Measurements from ENCODE around the gene TXLNB.

Gene TXLNB

DNA sequence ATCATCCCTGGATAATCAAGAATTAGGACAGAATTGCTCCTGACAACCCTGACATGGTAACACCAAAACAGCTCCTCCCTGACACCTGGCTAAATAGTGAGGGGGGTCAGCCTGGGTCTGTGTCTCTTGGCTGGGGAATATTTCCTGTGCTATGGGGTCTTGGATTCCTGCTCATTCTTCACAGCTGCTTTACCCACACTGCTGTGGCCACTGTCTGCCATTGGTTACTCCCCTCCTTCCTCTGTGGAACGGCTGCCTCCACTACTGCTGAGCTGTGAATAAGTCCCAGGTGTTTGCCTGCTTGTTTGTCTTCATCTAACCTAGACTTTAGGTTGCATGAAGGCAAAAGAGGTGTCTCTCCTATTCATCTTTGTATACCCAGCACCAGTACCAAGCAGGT, 33.9 kb upstream of the TXLNB start:
- no peak for DNase-seq (ENCODE audit: low read depth in 2 of 2)
- TF ChIP-seq, protein P1, sequence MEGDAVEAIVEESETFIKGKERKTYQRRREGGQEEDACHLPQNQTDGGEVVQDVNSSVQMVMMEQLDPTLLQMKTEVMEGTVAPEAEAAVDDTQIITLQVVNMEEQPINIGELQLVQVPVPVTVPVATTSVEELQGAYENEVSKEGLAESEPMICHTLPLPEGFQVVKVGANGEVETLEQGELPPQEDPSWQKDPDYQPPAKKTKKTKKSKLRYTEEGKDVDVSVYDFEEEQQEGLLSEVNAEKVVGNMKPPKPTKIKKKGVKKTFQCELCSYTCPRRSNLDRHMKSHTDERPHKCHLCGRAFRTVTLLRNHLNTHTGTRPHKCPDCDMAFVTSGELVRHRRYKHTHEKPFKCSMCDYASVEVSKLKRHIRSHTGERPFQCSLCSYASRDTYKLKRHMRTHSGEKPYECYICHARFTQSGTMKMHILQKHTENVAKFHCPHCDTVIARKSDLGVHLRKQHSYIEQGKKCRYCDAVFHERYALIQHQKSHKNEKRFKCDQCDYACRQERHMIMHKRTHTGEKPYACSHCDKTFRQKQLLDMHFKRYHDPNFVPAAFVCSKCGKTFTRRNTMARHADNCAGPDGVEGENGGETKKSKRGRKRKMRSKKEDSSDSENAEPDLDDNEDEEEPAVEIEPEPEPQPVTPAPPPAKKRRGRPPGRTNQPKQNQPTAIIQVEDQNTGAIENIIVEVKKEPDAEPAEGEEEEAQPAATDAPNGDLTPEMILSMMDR (IDR thresholded peaks at IDR 0.05; ENCODE audit: low read depth, low read length): no peak

DNA sequence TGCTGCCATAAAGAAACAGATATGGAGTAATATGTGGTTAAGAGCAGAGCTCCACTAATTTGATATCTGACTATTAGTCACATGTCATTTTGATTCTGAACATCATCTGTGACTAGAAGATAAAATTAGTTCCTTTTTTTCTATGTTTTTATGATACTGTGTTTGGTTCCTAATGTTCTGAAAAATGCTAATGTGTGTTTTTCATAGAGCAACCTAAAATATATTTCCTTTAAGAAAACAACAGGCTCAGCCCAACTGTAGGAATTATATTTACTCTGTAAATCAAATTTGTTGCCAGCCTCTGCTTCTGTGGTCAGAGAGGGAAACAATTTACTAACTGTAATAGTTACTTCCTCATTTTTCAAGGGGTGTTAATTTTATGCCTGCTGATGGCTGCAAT, 33.3 kb upstream of the TXLNB start:
- TF ChIP-seq, protein P1 (IDR thresholded peaks at IDR 0.05; ENCODE audit: low read depth, low read length): no peak
- H3K4me3 ChIP-seq (replicated peaks in 1 of 2; ENCODE audit: low read depth in 2 of 2, low read length in 2 of 2): no peak overlapping the region
- DNase-seq (ENCODE audit: low read depth in 2 of 2): no peak

More for the DNA sequence above, 33.9 kb upstream of the TXLNB start:
- no peak overlapping the region for H3K4me3 ChIP-seq (replicated peaks in 1 of 2; ENCODE audit: low read depth in 2 of 2, low read length in 2 of 2)

DNA sequence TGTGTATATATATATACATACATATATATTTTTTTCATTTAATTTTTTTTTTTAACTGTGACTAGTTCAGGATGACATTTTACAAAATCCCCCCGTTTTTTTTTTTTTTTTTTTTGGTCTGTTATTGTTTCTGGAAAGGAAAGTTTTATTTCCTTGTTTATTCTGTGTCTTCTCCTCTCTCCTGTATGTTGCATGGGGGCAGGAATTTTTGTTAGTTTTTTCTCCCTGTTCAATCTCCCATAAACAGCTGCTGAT, 32.4 kb upstream of the TXLNB start:
- TF ChIP-seq, protein P1 (IDR thresholded peaks at IDR 0.05; ENCODE audit: low read depth, low read length): no peak
- H3K4me3 ChIP-seq (replicated peaks in 1 of 2; ENCODE audit: low read depth in 2 of 2, low read length in 2 of 2): no peak overlapping the region
- no peak for DNase-seq (ENCODE audit: low read depth in 2 of 2)

DNA sequence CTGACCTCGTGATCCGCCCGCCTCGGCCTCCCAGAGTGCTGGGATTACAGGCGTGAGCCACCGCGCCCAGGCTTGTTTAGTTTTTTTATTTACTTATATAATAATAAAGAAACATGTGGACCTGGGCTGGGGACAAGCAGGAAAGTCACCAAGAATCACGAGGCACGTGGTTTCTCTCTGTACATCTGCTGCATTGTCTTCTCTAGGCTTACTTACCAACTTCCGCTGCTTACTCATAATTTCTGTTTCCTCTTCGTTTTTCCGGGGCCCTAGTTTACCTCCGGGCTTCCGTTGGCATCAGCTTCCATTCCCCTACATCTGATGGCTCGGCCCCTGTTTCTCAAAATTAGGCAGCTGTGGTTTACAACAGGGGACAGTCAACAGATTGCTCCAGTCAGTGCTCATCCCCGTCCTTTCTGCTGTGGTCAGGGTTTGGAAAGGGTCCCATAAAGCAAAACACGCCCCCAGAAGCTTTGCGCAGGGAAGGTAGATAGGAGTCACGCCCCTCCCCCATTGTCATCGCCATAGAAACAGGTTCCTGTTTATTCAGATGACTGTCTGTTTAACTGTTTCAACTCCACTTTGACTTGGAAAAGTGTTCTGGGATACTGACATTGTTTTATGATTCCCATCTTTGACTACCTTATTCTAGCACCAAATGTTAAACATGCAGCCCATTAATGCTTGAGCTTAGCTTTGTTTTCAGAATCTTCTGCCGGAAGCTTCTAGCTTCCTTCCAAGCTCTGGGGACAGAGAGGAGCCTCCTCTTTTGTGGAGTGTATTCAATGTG, 31.9 kb upstream of the TXLNB start:
- DNase-seq (ENCODE audit: low read depth in 2 of 2): peak; percentile 83 to 92
- peak overlapping the region in 1 of 2 donors; percentile 33 for H3K4me3 ChIP-seq (replicated peaks in 1 of 2; ENCODE audit: low read depth in 2 of 2, low read length in 2 of 2)
- TF ChIP-seq, protein P1 (IDR thresholded peaks at IDR 0.05; ENCODE audit: low read depth, low read length): no peak

DNA sequence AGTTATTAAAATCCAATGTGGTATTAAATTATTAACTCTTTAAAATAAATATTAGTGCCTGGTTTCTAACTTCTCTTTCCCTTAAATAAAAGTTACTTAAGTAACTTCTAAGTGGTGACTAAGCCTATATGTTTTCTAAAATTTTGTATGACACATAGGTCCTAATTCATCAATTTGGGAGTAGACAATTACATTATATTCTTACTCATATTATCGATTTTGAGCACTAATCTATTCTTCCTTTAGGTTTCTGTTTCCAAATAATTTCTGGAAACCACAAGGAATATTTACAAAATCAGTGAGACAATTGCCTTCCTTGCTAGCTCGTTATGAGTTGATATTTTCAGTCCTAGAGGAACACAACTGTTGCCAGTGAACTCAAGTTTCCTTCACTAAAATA, 28.3 kb upstream of the TXLNB start:
- no peak for DNase-seq (ENCODE audit: low read depth in 2 of 2)
- no peak overlapping the region for H3K4me3 ChIP-seq (replicated peaks in 1 of 2; ENCODE audit: low read depth in 2 of 2, low read length in 2 of 2)
- TF ChIP-seq, protein P1 (IDR thresholded peaks at IDR 0.05; ENCODE audit: low read depth, low read length): no peak

DNA sequence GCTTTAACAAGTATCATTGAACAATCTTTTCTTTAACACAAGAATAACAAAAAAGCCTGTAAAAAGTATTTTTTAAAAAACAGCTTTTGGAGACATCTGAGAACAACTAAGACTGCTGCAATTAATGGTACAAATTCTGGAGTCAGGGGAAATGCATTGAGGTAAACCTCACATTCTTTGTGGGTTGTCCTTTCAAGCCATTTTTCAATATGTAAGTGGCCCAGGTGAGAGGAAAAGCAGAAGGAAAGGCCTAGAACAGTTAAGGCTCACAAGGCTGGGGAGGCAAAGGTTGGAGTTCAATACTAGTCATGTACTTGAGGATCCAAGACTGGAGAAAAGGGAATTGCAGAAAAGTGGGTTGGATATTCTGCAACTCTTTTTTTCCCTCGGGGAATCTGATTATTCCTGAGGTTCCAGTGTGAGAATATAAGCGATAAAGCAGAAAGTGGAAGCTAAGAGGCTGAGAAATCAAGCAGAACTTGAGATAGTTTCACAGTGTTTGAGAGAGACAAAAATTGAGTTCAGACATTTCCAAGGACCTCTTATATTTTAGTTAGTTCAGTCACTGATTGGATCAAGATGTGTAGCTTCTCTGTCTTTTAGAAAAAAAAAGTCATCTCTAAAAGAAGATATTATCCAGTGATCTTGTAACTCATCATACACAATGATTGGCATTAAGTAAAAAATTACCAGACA, 25.0 kb upstream of the TXLNB start:
- DNase-seq (ENCODE audit: low read depth in 2 of 2): no peak
- no peak overlapping the region for H3K4me3 ChIP-seq (replicated peaks in 1 of 2; ENCODE audit: low read depth in 2 of 2, low read length in 2 of 2)
- TF ChIP-seq, protein P1 (IDR thresholded peaks at IDR 0.05; ENCODE audit: low read depth, low read length): no peak

All from cardiac fibroblast (primary cell).